Activated naive CD4-positive, alpha-beta T cell treated with anti-CD3 and anti-CD28 coated beads, Interleukin-2, amount 50 U/mL, for 24 hours (primary cell): ENCODE measurements around the gene BID.

Experiments
- H3K27ac Mint-ChIP-seq: one replicate; pipeline ENCODE4 v1.8.0; 2021; ENCODE audit warnings: mild to moderate bottlenecking, mixed read lengths
- H3K27me3 Mint-ChIP-seq: one replicate; pipeline ENCODE4 v1.8.0; 2021; ENCODE audit warnings: mixed read lengths
- H3K36me3 Mint-ChIP-seq: one replicate; pipeline ENCODE4 v1.8.0; 2021; ENCODE audit warnings: mixed read lengths
- H3K4me1 Mint-ChIP-seq: one replicate; pipeline ENCODE4 v1.8.0; 2021; ENCODE audit warnings: mixed read lengths
- H3K4me3 Mint-ChIP-seq: one replicate; pipeline ENCODE4 v1.8.0; 2021; ENCODE audit warnings: mild to moderate bottlenecking, mixed read lengths
- H3K9me3 Mint-ChIP-seq: one replicate; pipeline ENCODE4 v1.8.0; 2021; ENCODE audit warnings: mixed read lengths

Gene BID

DNA sequence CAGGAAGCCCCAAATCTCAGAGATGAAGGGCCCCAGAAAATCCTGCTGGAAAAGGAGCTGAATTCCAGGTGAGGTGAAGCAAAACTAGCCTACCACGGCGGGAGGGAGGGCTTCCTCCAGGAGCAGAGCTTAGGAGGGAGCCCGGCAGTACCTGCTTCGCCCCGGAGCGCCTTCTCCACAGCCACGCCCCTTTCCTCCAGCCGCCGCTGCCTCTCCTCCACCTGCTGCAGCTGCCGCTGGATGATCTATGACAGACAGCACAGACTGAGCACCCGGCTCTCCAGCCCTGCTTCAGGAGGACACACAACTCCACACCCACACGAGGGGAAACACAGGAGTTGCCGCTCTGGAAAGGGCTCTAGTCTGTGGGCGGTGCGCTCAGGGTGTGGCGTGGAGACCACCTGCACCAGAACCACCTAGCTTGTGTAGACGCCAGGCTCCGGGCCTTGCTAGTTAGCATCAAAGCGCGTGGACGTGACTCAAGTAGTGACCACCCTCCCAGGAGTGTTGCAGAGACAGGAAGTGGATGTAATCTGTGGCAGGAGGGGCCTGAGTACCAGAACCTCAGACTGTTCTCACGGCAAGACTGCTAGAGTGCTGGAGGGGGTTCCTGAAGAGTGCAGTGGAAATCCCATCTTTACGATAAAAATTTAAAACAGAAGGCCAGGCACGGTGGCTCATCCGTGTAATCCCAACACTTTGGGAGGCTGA lies 34.6 kb upstream of the BID start:
- H3K27ac Mint-ChIP-seq: no peak overlapping the region
- H3K9me3 Mint-ChIP-seq: no peaks in the 10 kb centered on the region
- H3K36me3 Mint-ChIP-seq: peaks cover 4% of the 10 kb centered on the region
- no peaks in the 10 kb centered on the region for H3K4me1 Mint-ChIP-seq
- no peak overlapping the region for H3K4me3 Mint-ChIP-seq
- H3K27me3 Mint-ChIP-seq: no peaks in the 10 kb centered on the region

DNA sequence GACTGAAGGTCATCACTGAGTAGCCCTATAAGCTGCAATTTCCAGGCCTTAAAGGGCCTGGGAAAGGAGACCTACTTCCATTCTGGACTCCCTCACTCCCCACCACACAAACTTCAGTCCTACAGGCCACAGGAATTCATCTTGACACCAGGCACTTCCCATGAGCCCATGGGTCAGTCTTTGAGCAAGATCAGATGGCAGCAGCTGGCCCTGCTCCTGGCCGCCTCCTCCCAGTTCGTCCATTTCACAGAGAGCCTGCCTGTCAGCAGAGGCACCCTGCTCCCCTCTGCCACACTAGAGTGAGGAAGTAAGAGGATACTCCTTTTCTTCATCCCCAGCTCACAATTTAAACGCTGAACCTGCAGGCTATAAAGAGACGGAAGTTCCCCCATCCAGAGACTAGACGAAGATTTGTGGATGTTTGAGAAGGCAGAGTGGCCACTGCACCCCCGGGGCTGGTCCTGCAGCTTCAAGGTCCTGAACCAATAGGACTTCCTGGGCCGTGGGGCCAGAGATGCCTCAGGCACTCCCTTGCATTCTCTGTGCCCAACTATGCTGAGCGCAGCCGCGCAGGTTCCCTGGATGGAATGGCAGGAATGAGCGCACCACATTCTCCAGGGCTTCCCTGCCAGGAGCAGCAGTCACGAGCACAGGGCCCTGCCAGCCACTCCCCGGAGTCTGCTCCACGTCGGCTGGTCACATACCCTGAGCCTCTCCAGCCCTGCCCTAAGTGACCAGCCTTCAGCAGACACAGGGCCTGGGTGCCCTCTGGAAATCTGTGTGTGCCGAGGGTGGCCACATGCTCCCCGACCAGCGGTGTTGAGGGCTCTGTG lies 33.5 kb upstream of the BID start:
- no peaks in the 10 kb centered on the region for H3K9me3 Mint-ChIP-seq
- H3K36me3 Mint-ChIP-seq: peaks cover 4% of the 10 kb centered on the region
- no peak overlapping the region for H3K27ac Mint-ChIP-seq
- no peaks in the 10 kb centered on the region for H3K4me1 Mint-ChIP-seq
- no peaks in the 10 kb centered on the region for H3K27me3 Mint-ChIP-seq
- no peak overlapping the region for H3K4me3 Mint-ChIP-seq

DNA sequence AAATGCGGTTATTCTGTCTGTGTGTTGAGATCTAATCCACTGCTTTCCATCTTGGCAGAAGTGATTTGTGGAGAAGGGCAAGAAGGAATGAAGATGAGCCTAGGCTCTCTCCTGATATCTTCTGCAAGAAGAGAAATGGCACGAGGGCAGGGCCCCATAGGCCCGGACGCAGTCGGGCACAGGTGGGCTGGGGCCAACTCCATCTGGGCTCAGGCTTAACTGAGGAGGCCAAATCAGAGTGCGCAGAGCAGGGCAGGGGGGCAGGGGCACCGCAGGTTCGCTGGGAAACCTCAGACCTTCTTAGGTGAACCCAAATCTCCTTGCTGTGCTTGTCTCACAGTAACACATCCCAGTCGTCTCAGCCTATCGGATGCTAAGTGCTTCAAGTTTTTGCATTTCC lies 32.8 kb upstream of the BID start:
- Mint-ChIP-seq H3K27me3 (no peaks in the 10 kb centered on the region), H3K4me1 (no peaks in the 10 kb centered on the region), H3K36me3 (peaks cover 4% of the 10 kb centered on the region), H3K27ac (no peak overlapping the region), H3K4me3 (no peak overlapping the region), H3K9me3 (no peaks in the 10 kb centered on the region)

DNA sequence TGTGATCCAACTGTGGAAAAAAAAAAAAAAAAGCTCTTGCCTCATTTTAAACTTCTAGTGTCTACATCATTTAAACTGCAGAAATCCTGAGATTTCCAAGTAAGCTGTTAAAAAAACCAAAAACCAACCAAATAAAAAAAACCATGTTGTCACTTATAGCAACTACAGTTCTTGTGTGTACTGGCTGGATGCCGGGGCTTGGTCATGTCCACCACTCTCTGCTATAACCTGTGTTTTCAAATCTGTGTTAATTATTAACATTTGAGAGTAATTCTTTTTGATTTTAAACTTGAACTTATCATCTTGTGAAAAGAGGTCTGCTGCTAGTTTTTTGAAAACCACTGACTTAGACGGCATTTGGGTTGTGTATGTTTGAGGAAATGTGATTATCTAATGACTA lies 32.2 kb upstream of the BID start:
- H3K36me3 Mint-ChIP-seq: peaks cover 4% of the 10 kb centered on the region
- H3K27me3 Mint-ChIP-seq: no peaks in the 10 kb centered on the region
- no peaks in the 10 kb centered on the region for H3K9me3 Mint-ChIP-seq
- H3K4me1 Mint-ChIP-seq: no peaks in the 10 kb centered on the region
- H3K4me3 Mint-ChIP-seq: no peak overlapping the region
- H3K27ac Mint-ChIP-seq: no peak overlapping the region

- H3K36me3 Mint-ChIP-seq: peaks cover 4% of the 10 kb centered on the region
- no peaks in the 10 kb centered on the region for H3K4me1 Mint-ChIP-seq
- no peak overlapping the region for H3K4me3 Mint-ChIP-seq
- no peaks in the 10 kb centered on the region for H3K27me3 Mint-ChIP-seq
- no peaks in the 10 kb centered on the region for H3K9me3 Mint-ChIP-seq
- H3K27ac Mint-ChIP-seq: no peak overlapping the region
These were observed 30.2 kb upstream of the BID start for GRCh38 chr22:17804331-17805080.

- no peak overlapping the region for H3K27ac Mint-ChIP-seq
- no peak overlapping the region for H3K4me3 Mint-ChIP-seq
- no peaks in the 10 kb centered on the region for H3K27me3 Mint-ChIP-seq
- H3K4me1 Mint-ChIP-seq: no peaks in the 10 kb centered on the region
- peaks cover 4% of the 10 kb centered on the region for H3K36me3 Mint-ChIP-seq
- no peaks in the 10 kb centered on the region for H3K9me3 Mint-ChIP-seq
These were observed 29.5 kb upstream of the BID start for GRCh38 chr22:17803609-17804270.

DNA sequence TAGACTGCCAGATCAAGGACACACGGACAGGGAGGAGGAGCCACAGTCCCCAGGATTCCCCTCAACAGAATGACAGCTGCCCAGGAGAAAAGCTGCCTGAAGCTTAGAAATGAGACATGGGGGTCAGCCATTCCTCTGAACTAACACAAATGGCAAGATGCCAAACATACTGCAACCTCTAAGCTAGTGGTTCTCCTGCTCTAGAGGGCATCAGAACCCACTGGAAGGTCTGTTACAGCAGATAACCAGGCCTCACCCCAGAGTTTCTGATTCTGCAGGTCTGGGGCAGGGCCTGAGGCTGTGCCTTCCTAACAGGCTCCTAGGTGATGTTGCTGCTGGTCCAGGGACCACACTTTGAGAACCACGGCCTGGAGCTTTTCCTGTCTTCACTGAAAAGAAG lies 28.6 kb upstream of the BID start:
- H3K4me1 Mint-ChIP-seq: peaks cover 3% of the 10 kb centered on the region

DNA sequence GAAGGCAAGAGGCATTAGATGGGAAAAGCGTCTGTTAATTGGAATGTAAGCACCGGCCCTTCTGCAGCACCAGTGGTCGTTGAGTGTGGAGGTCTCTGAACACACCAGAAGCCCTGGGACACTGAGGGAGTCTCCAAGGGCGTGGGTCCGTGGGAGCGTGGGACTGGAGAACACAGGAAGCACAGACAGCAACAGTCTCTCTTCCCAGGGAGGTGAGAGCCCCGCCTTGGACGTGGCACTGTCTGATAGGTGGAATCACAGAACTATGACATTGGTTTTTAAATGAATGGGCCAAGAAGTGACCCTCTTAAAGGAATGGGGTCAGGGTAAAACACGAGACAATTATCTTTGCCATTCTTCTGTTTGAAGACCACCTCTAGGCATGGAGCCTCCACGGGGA lies 28.1 kb upstream of the BID start:
- Mint-ChIP-seq H3K27me3 (no peaks in the 10 kb centered on the region), H3K36me3 (peaks cover 4% of the 10 kb centered on the region), H3K4me3 (no peak overlapping the region), H3K9me3 (no peaks in the 10 kb centered on the region), H3K27ac (no peak overlapping the region), H3K4me1 (peaks cover 3% of the 10 kb centered on the region)

More for the DNA sequence above, 28.6 kb upstream of the BID start:
- Mint-ChIP-seq H3K27me3 (no peaks in the 10 kb centered on the region), H3K9me3 (no peaks in the 10 kb centered on the region), H3K4me3 (no peak overlapping the region), H3K36me3 (peaks cover 4% of the 10 kb centered on the region), H3K27ac (no peak overlapping the region)

GRCh38 chr22:17797721-17798559 lies 23.7 kb upstream of the BID start:
- no peaks in the 10 kb centered on the region for H3K27me3 Mint-ChIP-seq
- H3K4me3 Mint-ChIP-seq: no peak overlapping the region
- H3K9me3 Mint-ChIP-seq: no peaks in the 10 kb centered on the region
- peaks cover 3% of the 10 kb centered on the region for H3K4me1 Mint-ChIP-seq
- H3K27ac Mint-ChIP-seq: no peak overlapping the region
- no peaks in the 10 kb centered on the region for H3K36me3 Mint-ChIP-seq

- Mint-ChIP-seq H3K4me1 (peaks cover 3% of the 10 kb centered on the region), H3K27ac (no peak overlapping the region), H3K4me3 (no peak overlapping the region), H3K27me3 (no peaks in the 10 kb centered on the region), H3K36me3 (no peaks in the 10 kb centered on the region), H3K9me3 (no peaks in the 10 kb centered on the region)
These were observed 22.4 kb upstream of the BID start for GRCh38 chr22:17796695-17797094.

DNA sequence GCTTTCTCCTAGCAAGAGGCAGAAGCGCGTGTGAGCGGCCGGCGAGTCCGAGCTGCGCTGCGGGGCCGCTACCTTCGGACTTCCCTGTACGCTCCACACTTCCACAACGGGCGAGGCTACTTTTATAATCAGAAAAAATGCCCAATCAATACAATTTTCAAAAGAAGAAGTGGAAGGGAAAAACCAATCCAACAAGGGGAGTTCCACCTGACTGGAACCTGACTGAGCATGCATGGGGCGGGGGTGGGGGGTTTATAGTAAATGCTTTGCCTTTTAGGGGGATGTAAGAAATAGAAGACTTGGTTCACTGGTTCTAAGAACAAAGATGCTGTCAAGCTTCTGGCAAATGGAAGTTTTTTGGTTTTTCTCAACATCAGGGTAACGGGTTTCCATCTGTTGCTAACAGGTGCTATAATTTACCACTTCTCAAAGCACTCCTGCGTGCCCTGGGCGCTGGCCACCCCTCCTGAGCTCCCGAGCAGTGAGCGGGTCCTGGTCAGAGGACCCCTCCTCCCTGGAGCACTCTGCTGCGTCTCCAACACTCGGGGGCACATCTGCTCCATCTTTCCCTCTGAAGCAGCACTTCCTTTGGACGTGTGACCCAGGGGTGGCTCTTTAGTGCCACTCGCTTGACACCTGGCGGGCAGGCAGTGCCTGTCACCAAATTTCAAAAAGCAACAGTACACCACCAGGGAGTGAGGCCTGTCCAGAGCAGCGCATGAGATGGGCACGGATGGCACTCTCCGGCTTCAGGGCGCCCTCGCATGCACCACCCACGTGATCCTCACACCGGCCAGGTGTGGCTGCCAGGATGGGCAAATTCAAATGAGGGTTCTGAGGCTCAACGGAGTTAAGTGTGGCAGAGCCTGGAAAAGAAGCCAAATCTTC lies 21.6 kb upstream of the BID start:
- H3K4me3 Mint-ChIP-seq: no peak overlapping the region
- no peaks in the 10 kb centered on the region for H3K9me3 Mint-ChIP-seq
- H3K4me1 Mint-ChIP-seq: peaks cover 3% of the 10 kb centered on the region
- H3K36me3 Mint-ChIP-seq: no peaks in the 10 kb centered on the region
- H3K27me3 Mint-ChIP-seq: no peaks in the 10 kb centered on the region
- no peak overlapping the region for H3K27ac Mint-ChIP-seq

DNA sequence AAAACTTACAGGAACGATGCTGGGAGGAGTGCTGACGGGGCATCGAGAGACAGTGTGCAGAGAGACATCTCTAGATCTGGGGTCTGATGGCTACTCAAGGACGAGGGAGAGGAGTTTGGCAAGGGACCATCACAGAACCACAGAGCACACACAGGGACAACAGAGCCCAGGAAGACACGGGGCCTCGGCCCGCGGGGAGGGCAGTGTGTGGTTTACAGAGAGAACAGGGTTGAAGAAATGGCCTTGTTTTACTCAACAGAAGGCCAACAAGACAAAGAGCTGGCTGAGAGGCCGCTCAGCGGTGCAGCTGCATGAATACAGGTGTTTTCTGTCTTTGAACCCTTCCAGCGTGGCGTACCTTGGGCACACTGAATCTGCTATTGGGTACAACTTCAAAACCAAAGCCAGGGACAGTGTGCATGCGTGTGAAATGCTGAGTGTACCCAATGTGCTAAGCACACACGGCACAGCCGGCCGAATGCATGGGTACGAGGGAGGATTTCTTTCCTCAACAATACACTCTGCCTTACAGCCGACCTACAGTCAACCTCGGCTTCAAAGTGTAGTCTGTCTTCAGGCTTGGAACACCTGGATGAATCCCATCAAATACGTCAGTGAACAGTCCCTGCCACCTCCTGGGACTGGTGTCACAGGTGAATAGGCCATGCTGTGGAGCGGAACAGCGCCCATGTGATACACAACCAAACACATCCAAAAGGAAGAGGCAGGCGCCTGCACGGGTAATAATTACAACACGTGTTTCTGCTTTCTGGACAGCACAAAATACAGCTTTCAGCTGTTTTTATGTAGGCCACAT lies 20.7 kb upstream of the BID start:
- Mint-ChIP-seq H3K4me1 (peaks cover 3% of the 10 kb centered on the region), H3K36me3 (no peaks in the 10 kb centered on the region), H3K27me3 (no peaks in the 10 kb centered on the region), H3K4me3 (no peak overlapping the region), H3K27ac (no peak overlapping the region), H3K9me3 (no peaks in the 10 kb centered on the region)

DNA sequence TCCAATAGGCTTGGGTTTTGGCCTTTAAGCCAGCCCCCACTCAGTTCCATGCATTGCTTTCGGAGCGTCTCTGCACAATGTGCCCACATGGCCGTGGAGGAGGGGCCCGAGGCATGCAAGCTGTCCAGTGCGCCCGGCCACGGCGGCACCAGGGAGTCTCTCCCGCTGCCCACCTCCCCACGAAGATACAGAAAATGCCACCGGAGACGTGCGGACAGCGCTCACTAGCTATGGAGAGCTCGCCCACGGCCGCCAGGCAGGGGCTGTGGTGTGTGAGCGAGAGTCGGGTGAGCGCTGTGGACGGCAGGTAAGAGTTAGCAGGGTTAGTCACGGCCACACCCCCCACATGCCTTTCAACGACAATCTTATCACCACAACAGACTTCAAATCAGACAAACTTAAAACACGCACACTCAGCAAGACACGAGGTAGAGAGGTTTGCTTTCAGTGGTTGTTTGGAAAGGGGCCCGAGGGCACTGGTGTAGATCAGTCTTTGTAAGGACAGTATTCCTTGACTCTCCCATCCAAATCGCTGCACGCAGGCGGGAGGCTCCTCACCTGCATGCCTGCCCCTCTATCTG lies 18.7 kb upstream of the BID start:
- no peaks in the 10 kb centered on the region for H3K4me1 Mint-ChIP-seq
- H3K36me3 Mint-ChIP-seq: no peaks in the 10 kb centered on the region
- H3K4me3 Mint-ChIP-seq: no peak overlapping the region
- H3K27me3 Mint-ChIP-seq: no peaks in the 10 kb centered on the region
- no peaks in the 10 kb centered on the region for H3K9me3 Mint-ChIP-seq
- no peak overlapping the region for H3K27ac Mint-ChIP-seq
